Fibroblast of pulmonary artery (primary cell): Measurements from ENCODE around the gene KIAA1143.
A peak's percentile ranks its signal among the peaks of the same experiment; 100 is the strongest.

Source experiments
- DNase-seq: peaks from one replicate; pipeline ENCODE4 v3.0.0-alpha.2; 2010; ENCODE audit warnings: low read depth
- H3K4me3 ChIP-seq: replicated peaks from 2 replicates; pipeline ENCODE4 v1.5.1; 2011; ENCODE audit warnings: low read depth, mild to moderate bottlenecking, control low read depth, low read length, moderate library complexity
- CTCF ChIP-seq: IDR thresholded peaks from 2 replicates; pipeline ENCODE4 v1.5.1; 2011; ENCODE audit warnings: mild to moderate bottlenecking, control low read depth, low read length, inconsistent platforms; ENCODE audit errors: missing control alignments

Gene KIAA1143

GRCh38 chr3:44771424-44772098 is 10.1 kb upstream of the KIAA1143 start:
- no peak for TF ChIP-seq CTCF
- no peak for DNase-seq

GRCh38 chr3:44764248-44764647 is 2.8 kb upstream of the KIAA1143 start:
- no peak overlapping the region for H3K4me3 ChIP-seq
- DNase-seq, result no peak
- no peak for TF ChIP-seq CTCF

More at GRCh38 chr3:44771424-44772098, 10.1 kb upstream of the KIAA1143 start:
- H3K4me3 ChIP-seq, result no peak overlapping the region

- TF ChIP-seq CTCF, result no peak
- no peak for DNase-seq
- peak overlapping the region; percentile 97 for H3K4me3 ChIP-seq
These were observed 1.3 kb upstream of the KIAA1143 start for GRCh38 chr3:44762690-44763089.

- H3K4me3 ChIP-seq, result peak overlapping the region; percentile 97
- no peak for TF ChIP-seq CTCF
- peak; percentile 13 for DNase-seq
These were observed 805 bp upstream of the KIAA1143 start for GRCh38 chr3:44762170-44762677.

- DNase-seq, result no peak
- H3K4me3 ChIP-seq, result peak overlapping the region; percentile 97
- TF ChIP-seq CTCF, result no peak
These were observed 357 bp downstream of the KIAA1143 start for GRCh38 chr3:44761101-44761423.

GRCh38 chr3:44734646-44735168 is 26.7 kb downstream of the KIAA1143 start:
- TF ChIP-seq CTCF, result no peak
- no peak overlapping the region for H3K4me3 ChIP-seq
- DNase-seq, result no peak
